ENCODE results near the gene MEGF9.
A peak's percentile ranks its signal among the peaks of the same experiment; 100 is the strongest.
"Not testable (repeated sequence)": the region's sequence is repeated elsewhere in the genome, so short reads cannot be mapped to it uniquely, and the experiment has no call there.

MEGF9 gene

DNA sequence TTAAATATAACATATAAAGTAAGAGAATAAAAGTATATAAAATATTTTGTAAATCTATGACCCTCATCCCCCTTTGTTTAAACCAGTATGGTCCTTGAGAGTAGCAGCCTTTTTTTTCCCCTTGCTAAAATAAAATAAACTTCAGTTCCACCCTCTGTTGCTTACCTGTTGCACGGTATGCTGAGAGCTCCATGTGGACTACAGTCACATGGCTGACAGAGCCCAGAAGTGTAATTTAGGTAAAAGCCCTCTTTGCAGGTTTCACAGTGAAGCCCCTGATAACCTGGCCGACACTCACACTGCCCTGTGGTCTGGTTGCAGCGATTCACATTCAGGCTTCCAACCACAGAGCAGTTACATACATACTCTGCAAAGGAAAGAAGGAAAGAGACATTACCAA lies 55.1 kb downstream of the MEGF9 start:
- no peak for DNase-seq (ENCODE audit: low spot score)

DNA sequence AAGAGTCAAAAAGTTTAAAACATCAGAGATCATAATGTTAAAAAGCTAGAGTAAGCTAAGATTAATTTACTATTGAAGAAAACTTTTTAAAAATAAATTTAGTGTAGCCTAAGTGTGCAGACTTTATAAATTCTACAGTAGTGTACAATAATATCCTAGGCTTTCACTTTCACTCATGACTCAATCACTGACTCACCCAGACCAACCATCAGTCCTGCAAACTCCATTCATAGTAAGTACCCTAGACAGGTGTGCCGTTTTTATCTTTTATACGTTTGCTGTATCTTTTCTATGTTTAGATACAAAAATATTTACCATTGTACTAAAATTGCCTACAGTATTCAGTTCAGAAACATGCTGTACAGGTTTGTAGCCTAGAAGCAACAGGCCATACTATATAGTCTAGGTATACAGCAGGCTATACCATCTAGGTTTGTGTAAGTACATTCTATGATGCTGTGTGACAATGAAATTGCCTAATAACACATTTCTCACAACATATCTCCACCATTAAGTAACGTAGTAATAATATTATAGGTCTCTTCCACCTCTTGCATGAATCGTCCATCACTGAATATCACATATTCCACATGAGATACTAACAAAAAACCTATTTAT lies 59.2 kb downstream of the MEGF9 start:
- peak; percentile 52 for DNase-seq (ENCODE audit: low spot score)

DNA sequence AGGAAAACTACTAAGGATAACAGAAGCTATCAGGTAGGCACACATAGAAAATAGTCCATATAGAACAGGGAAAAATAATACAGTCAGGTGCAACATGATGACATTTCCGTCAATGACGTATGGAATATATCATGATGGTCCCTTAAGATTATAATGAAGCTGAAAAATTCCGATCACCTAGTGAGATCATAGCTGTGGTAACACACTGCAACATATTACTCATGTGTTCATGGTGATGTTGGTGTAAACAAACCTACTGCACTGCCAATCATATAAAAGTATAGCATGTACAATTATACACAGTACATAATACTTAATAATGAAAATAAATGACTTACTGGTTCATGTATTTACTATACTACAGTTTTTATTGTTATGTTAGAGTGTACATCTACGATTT lies 60.0 kb downstream of the MEGF9 start:
- no peak for DNase-seq (ENCODE audit: low spot score)

DNA sequence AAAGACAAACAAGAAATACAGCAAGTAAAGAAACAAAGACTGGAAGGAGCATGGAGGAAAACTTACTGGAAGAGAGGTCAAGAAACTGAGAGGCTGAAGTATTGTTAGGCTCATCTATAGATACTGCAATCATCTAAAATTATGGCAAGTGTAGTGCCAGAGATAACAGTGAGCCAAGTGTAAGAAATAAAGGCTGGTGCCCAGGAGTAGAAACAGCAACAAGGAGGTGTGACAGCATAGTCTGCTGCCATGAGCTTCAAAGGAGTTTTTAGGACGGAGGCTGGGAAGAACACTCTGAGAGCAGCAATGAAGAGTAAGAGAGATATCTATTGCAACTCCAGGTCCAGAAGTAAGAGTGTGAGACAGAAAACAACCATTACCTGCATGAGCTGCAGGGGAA lies 60.5 kb downstream of the MEGF9 start:
- no peak for DNase-seq (ENCODE audit: low spot score)

DNA sequence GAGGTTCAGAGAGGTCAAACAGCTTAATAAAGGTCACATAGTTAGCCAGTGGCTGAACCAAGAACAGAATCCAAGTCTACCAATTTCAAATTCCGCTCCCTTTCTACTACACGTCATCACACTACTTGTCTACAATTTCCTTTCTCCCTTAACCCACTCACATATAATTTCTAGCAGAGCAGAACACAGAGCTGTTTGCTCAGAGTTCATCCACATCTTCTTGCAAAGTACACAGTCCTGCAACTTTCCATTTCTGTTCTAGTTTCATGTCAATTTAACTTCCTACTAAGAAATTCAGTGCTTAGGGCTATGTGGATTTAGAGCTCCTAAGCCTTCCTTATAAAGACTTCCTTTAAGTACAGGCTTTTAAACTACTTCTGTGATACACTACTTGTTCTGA lies 61.3 kb downstream of the MEGF9 start:
- no peak for DNase-seq (ENCODE audit: low spot score)

DNA sequence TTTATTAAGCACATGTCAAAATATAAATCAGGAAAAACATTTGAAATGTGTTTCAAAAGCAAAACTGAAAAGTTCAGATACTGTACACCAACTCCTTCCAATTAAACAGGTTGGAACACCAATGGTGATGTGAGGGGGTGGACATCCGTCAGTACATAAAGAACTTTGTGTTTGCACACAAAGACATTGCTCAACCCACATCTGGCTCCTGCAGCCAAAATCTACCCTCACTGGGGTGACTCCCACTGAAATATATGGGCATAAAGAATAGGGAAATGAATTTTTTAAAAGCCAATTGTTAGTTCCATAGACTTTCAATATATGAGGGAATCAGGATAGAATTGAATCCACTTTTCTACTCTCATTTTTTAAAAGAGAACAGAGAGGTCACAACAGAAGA lies 63.9 kb downstream of the MEGF9 start:
- DNase-seq (ENCODE audit: low spot score): no peak

DNA sequence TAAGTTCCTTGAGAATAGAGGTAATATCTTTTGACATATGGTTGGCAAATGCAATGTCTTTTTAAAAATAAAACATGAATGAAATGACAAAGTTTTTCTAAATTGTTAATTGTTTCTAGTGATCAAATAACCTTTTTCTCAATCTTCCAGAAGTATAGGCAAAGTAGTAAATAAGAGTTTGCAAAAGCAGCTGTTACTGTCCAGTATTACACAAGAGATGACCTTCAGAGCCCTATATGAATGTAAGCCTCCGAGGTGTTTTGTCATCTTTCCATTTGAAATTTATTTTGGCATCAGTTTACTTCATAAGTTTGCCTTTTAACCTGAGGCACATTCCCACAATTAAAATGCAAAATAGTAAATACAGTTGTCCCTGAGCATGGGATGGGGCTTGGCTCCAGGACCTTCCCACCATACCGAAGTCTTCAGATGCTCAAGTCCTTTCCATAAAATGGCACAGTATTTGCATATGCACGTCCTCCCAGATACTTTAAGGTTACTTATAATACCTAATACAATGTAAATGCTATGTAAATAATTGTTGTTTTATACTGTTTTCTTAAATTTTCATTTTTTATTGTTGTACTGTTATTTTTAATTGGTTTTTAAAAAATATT lies 65.6 kb downstream of the MEGF9 start:
- no peak for DNase-seq (ENCODE audit: low spot score)

DNA sequence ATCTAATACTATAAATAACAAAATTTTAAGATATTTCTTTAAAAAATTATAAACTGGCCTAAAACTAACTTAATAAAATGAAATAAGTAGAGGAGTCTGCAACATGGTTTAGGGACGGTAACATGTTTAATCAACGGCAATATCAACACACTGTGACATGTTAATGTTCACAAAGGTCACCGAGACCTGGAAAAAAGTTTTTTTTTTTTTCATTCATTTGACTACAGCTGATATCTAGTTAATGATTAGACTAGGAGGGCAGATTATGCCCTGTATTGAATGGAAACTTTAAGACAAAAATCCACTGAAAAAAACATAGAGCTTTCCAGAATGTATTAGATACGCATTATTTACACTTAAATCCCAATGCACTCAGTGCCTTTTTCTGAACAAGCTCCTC lies 67.3 kb downstream of the MEGF9 start:
- no peak for DNase-seq (ENCODE audit: low spot score)

DNA sequence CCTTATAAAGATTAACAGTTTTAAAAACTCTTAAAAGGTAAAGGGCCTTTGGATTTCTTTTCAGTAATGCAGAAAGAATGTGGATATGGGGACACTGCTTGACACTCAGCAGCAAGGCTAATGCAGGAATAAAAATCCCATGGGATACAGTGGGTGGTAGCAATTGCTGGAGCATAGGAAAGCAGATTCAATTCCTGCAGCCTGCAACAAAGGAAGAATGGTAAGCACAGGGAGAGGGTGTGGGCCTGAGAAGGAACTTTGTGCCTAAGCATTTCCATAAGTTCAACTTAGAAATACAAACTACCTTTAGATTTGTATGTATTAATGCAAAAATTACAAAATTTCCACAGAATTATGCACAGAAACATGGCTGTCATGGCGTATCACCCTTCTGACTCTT lies 68.5 kb downstream of the MEGF9 start:
- DNase-seq (ENCODE audit: low spot score): no peak

DNA sequence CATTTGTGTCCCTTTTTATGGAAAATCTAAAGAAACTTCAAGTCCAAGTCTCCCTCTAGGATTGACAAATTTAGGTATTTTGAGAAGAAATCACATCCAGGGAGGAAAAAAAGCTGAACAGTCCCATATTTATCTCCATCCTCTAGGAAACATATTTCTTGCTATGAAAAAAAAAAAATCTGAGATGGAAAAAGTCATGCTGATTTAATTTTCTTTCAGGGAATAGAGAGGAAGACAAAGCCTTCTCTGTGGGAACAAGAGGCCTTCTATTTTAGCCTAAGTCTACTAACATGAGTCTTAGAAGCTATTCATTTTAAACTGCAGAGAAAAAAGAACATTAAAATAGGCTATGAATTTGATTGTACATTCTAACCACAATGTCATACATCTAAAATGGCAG lies 71.2 kb downstream of the MEGF9 start:
- DNase-seq (ENCODE audit: low spot score): no peak

DNA sequence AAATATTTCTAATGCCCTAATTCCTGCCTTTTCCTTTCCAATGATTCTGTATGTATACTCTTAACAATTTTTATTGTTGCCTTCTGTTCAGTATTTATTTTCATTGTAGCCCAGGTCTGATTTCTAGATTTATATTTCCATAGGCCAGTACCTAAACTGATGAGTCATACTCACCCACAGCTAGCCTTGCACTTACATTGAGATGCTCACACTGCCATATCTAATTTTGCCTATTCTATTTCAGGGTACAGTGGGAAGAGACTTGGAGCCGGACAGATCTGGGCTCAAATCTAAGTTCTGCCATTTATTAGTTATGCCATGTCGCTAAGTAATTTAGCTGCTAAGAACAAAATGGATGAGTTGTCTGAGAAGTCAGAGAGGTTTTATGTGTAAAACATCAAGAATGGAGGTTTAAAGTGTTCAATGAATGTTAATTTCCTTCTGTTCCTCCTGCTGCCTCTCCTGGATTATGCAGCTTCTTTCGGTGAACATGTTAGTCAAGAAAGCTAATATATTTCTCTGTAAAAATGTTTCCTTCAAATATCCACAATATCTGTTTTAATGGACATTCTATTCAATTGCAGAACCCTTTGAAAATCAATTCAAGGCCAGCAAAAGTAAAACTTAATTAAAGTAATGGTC lies 72.0 kb downstream of the MEGF9 start:
- no peak for DNase-seq (ENCODE audit: low spot score)

DNA sequence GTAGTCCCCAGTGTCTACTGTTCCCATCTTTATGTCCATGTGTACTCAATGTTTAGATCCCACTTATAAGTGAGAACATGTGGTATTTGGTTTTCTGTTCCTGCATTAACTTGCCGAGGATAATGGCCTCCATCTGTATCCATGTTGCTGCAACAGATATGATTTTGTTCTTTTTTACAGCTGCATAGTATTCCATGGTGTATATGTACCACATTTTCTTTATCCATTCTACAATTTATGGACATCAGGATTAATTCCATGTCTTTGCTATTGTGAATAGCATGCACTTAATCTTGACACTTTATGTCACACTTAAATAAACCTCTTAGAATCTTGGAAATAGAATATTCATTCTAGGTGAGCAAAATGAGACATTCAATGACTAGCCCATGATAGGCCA lies 73.4 kb downstream of the MEGF9 start:
- DNase-seq (ENCODE audit: low spot score): not testable (repeated sequence)

DNA sequence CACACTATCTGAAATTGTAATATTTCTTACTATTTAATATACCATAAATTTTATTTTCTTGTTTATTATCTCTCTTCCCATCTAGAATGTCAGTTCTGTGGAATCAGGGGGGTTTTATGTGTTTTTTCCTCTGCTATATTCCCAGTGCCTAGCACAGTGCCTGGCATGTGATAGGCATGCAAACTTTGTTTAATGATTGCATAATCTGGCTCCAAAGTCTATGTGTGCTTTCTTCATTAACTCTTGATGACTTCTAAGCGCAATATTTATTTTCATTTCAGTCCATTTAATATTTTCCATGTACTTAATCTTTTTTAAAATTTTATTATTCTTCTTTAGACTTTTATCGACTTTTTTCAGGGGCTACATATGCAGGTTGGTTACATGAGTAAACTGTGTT lies 73.9 kb downstream of the MEGF9 start:
- DNase-seq (ENCODE audit: low spot score): no peak

DNA sequence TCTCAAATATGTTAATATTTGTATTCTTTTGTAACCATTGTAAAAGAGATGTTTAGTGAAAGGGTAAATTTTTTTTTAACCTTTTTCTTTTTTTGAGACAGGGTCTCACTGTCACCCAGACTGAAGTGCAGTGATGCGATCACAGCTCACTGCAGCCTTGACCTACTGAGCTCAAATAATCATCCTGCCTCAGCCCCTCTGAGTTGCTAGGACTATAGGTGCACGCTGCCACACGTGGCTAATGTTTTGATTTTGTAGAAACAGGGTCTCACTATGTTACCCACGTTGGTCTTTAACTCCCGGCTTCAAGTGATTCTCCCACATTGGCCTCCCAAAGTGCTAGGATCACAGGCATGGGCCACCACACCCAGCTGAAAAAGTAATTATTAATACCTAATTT lies 76.4 kb downstream of the MEGF9 start:
- DNase-seq (ENCODE audit: low spot score): no peak

DNA sequence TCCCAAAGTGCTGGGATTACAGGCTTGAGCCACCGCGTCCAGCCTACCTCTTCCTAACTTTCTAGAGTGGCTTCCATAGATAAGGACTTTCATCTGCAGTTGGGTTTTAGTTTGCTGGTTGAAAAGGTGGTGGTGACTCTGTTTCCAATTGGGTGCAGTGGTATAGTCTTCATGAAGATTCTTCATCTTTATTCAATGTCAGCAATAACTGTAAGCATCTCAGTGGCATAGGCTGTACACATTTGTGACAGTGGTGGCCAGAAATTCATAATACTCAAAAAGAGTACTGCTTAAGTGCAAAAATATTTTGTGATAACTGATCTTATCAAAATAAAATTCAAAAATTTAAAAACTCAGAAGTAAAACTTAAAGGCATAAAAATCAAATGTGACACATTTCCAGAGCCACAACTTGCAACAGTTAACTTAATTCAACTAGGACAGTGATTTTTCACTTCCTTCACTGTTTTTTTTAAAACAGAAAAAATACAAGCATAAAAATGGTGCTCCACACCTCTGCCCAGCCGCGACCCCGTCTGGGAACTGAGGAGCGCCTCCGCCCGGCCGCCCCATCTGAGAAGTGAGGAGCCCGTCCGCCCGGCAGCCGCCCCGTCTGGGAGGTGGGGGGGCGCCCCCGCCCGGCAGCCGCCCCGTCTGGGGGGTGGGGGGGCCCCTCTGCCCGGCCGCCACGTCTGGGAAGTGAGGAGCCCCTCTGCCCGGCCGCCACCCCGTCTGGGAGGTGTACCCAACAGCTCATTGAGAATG lies 77.9 kb downstream of the MEGF9 start:
- no peak for DNase-seq (ENCODE audit: low spot score)

DNA sequence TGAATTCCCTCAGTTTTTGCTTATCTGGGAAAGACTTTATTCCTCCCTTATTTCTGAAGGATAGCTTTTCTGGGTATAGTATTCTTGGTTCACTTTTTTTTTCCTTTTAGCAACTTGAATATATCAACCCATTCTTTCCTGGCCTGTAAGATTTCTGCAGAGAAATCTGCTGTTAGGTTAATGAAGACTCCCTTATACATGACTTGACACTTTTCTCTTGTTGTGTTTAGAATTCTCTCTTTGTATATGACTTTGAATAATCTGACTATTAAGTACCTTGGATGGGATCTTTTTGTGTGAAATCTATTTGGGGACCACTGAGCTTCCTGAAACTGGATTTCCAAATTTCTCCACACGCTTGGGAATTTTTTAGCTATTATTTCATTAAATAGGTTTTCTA lies 79.3 kb downstream of the MEGF9 start:
- no peak for DNase-seq (ENCODE audit: low spot score)

DNA sequence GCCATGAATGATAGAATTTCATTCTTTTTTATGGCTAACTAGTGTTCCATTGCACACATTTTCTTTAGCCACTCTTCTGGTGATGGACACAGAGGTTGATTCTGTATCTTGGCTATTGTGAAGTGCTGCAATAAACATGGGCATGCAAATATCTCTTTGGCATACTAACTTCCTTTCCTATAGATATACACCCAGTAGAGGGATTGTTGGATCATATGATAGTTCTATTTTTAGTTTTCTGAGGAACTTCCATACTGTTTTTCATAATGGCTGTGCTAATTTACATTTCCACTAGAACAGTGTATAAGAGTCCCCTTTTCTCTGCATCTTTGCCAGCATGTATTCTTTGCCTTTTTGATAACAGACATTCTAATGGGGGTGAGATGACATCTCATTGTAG lies 83.9 kb downstream of the MEGF9 start:
- no peak for DNase-seq (ENCODE audit: low spot score)

DNA sequence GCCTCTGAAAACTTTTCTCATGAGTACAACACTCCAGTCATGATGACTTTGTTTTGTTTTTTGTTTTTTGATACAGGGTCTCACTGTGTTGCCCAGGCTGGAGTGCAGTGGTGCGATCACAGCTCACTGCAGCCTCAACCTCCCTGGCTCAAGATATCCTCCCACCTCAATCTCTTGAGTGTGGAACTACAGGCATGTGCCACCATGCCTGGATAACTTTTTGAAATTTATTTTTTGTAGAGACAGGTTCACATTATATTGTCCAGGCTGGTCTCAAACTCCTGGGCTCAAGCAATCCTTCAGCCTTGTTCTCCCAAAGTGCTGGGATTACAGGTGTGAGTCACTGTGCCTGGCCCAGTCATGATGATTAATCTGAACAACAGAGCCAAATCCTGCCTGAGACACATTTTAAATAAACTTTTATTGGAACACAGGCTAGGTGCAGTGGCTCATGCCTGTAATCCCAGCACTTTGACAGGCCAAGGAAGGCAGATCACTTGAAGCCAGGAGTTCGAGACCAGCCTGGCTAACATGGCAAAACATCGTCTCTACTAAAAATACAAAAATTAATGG lies 85.3 kb downstream of the MEGF9 start:
- not testable (repeated sequence) for DNase-seq (ENCODE audit: low spot score)

DNA sequence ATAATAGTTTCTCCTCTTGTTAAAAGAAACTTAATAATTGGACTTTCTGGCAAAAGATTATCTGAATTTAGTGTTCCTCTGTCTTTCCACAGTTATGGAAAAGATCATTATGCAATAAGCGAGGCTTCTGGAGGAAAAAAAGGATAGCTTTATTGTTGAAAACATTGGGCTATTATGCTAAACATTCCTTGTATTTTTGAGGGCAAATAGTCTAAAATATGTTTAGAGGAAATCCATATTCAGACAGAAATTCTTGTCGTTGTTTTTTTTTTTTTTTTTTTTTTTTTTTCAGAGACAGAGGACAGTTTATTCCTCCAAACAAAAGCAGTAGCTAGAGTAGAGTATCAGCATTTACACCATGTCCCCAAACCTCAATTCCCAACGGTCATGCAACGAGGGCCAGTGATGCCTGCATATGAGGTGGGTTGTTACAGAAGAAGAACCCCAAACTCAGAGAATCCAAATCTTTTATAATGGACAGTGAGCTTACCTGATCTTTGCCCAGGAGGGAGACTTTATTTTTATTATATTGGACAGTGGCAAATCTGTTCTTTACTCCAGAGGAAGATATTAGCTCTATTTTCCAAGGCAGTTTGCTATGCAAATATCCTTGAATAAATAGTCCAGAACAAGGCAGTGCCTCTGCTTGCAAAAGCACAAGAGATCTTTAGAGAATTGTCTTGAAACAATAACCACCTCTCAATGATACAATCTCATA lies 85.9 kb downstream of the MEGF9 start:
- DNase-seq (ENCODE audit: low spot score): no peak

DNA sequence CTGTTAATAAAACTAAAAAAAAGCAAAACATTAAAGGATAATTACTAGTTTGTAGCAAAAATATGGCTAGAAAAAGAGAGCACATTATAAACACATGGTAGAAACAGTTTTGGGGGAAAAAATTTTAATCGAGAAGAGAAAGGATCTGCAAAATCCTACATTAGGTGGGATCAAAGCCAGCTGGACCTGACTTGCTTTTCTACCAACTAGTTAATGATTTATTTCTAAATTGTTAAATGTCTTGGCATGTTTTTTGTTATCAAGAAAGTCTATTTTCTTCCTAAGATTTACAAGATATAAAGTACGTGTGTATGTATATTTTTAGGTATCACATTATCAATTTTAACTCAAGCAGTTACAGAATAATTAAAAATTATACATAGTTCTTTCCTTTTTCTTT lies 87.2 kb downstream of the MEGF9 start:
- no peak for DNase-seq (ENCODE audit: low spot score)

DNA sequence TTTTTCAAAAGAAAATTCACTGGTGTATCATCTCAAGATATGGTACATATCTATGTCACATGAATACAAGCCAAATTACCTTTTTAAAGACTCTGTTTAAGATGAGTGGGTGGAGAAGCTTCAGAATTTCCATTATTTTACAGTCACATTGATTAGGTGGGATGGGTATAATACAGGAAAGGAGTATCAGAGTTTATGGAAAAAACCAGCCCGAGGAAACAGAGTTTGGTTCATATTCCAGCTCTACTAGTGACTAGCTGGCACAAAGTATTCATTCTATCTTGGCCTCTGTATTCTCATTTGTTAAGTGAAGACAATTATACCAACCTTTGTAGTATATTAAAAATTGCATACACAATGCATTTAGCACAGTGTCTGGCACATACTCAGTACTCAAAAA lies 87.8 kb downstream of the MEGF9 start:
- DNase-seq (ENCODE audit: low spot score): no peak

DNA sequence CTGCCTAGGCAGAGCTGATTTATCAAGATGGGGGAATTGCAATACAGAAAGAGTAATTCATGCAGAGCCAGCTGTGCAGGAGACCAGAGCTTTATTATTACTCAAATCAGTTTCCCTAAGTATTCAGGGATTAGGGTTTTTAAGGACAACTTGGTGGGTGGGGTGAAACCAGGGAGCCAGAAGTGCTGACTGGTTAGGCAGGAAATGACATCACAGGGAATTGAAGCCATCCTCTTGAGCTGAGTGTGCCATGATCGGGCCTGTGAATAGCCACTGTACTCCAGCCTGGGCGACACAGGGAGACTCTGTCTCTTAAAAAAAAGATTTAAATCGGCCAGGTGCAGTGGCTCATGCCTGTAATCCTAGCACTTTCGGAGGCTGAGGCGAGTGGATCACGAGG lies 89.0 kb downstream of the MEGF9 start:
- no peak for DNase-seq (ENCODE audit: low spot score)

Measured in SW480 (cell line).